Natural killer cell (primary cell): Measurements from ENCODE around the gene ETV2. TPM values are rescaled to one million over a fixed set of nuclear protein-coding genes. Genes with fewer than 3 reads are reported as not detected.

Experiments
- ATAC-seq, 3 donors: fragments of 150-1000 bp in 2 of 3; fragments of 200-7000 bp in 1 of 3; cut with Tn5 transposase; 1 replicate in 1 of 3; 2 replicates in 2 of 3; pipeline ENCODE4 v1.10.0; 2021; ENCODE audit warnings: mild to moderate bottlenecking in 2 of 3, moderate library complexity in 2 of 3
- DNase-seq, 2 donors: peaks; one replicate each; pipeline versions ENCODE4 v3.0.0 to v3.0.0-alpha.2; 2013 to 2021; ENCODE audit warnings: mixed read lengths in 1 of 2
- H3K27ac ChIP-seq: one replicate; pipeline ENCODE4 v1.5.1; 2013; ENCODE audit warnings: mild to moderate bottlenecking, low read length
- H3K27me3 ChIP-seq: one replicate; pipeline ENCODE4 v1.6.1; 2013; ENCODE audit warnings: low read length; ENCODE audit not compliant: control insufficient read depth, insufficient read depth
- H3K36me3 ChIP-seq: one replicate; pipeline ENCODE4 v1.6.1; 2013; ENCODE audit warnings: low read length; ENCODE audit not compliant: control insufficient read depth, insufficient read depth
- H3K4me1 ChIP-seq: one replicate; pipeline ENCODE4 v1.6.1; 2013; ENCODE audit warnings: low read length; ENCODE audit not compliant: control insufficient read depth, insufficient read depth
- H3K4me3 ChIP-seq: one replicate; pipeline ENCODE4 v1.5.1; 2013; ENCODE audit warnings: low read length
- H3K9me3 ChIP-seq: one replicate; pipeline ENCODE4 v1.6.1; 2013; ENCODE audit warnings: low read length; ENCODE audit not compliant: control insufficient read depth, insufficient read depth
- H3K27ac Mint-ChIP-seq, 2 donors: one replicate each; pipeline ENCODE4 v1.8.0; 2022; ENCODE audit warnings: mild to moderate bottlenecking in 2 of 2, mixed read lengths in 2 of 2, moderate library complexity in 1 of 2
- H3K27me3 Mint-ChIP-seq, 2 donors: one replicate each; pipeline ENCODE4 v1.8.0; 2022; ENCODE audit warnings: low read depth in 2 of 2, mixed read lengths in 2 of 2
- H3K36me3 Mint-ChIP-seq: one replicate; pipeline ENCODE4 v1.8.0; 2022; ENCODE audit warnings: mixed read lengths
- H3K4me1 Mint-ChIP-seq, 2 donors: one replicate each; pipeline ENCODE4 v1.8.0; 2022; ENCODE audit warnings: mixed read lengths in 2 of 2
- H3K4me3 Mint-ChIP-seq: one replicate; pipeline ENCODE4 v1.8.0; 2022; ENCODE audit warnings: mild to moderate bottlenecking, moderate library complexity, mixed read lengths
- H3K9me3 Mint-ChIP-seq, 2 donors: one replicate each; pipeline ENCODE4 v1.8.0; 2022; ENCODE audit warnings: mixed read lengths in 2 of 2
- WGBS: methylation state at CpG from one replicate; pipeline ENCODE4 v1.1.7; 2013; ENCODE audit warnings: missing lambda C conversion rate; ENCODE audit not compliant: insufficient coverage; 5-methylcytosine and 5-hydroxymethylcytosine counted together
- intact Hi-C: fragments of 100-400 bp; cut with micrococcal nuclease; formaldehyde crosslinking; loops from one replicate; pipeline ENCODE4 v1.14.2; 2022
- total RNA-seq, 4 donors: library from RNA; stranded (reverse); fragments of 120-200 nt in 1 of 4; gene quantifications; one replicate each; pipeline versions ENCODE4 v1.2.3 to v1.2.4, GENCODE V29; 2013 to 2022
- TF ChIP-seq, protein P1 (sequence below): fragments of 200-600 bp; IDR thresholded peaks from one replicate; pipeline ENCODE4 v1.8.0; 2022; ENCODE audit warnings: antibody characterized with exemption

ETV2 gene
- total RNA-seq, 3 donors from 2014 or later (not counting 1 experiment from before 2014, with no cell fraction given), result 0.48 to 2.0 (median 0.87) TPM

DNA sequence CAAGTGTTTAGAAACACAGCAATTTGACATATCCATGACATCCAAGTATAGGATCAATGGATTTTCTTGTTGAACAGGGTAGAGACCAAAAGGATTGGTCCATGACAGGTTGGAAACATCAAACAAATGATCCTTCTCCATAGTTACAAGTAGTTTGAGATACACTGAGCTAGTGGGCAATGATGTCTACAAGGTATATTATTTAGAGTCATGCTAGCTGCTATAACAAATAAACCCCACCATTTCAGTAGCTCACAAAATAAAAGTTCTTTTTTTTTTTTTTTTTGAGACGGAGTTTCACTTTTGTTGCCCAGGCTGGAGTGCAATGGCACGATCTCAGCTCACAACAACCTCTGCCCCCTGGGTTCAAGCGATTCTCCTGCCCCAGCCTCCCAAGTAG lies 33.9 kb upstream of the ETV2 start:
- no peaks in the 10 kb centered on the region for H3K36me3 ChIP-seq
- peaks cover 7 to 12% of the 10 kb centered on the region in 2 donors for H3K4me1 Mint-ChIP-seq
- no peak for ATAC-seq
- no peaks in the 10 kb centered on the region for H3K9me3 Mint-ChIP-seq
- H3K9me3 ChIP-seq, result no peaks in the 10 kb centered on the region
- H3K4me1 ChIP-seq, result peaks cover 23% of the 10 kb centered on the region
- WGBS, result 71% methylated on average over 2 of the region's 3 CpGs
- no peak overlapping the region for H3K4me3 Mint-ChIP-seq
- H3K36me3 Mint-ChIP-seq, result no peaks in the 10 kb centered on the region
- H3K27ac ChIP-seq, result no peak overlapping the region
- no peaks in the 10 kb centered on the region for H3K27me3 Mint-ChIP-seq
- DNase-seq, result no peak
- TF ChIP-seq, protein P1, sequence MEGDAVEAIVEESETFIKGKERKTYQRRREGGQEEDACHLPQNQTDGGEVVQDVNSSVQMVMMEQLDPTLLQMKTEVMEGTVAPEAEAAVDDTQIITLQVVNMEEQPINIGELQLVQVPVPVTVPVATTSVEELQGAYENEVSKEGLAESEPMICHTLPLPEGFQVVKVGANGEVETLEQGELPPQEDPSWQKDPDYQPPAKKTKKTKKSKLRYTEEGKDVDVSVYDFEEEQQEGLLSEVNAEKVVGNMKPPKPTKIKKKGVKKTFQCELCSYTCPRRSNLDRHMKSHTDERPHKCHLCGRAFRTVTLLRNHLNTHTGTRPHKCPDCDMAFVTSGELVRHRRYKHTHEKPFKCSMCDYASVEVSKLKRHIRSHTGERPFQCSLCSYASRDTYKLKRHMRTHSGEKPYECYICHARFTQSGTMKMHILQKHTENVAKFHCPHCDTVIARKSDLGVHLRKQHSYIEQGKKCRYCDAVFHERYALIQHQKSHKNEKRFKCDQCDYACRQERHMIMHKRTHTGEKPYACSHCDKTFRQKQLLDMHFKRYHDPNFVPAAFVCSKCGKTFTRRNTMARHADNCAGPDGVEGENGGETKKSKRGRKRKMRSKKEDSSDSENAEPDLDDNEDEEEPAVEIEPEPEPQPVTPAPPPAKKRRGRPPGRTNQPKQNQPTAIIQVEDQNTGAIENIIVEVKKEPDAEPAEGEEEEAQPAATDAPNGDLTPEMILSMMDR, result no peak
- H3K27ac Mint-ChIP-seq, result no peak overlapping the region
- H3K27me3 ChIP-seq, result no peaks in the 10 kb centered on the region
- intact Hi-C loops, result no loop called here
- H3K4me3 ChIP-seq, result no peak overlapping the region

DNA sequence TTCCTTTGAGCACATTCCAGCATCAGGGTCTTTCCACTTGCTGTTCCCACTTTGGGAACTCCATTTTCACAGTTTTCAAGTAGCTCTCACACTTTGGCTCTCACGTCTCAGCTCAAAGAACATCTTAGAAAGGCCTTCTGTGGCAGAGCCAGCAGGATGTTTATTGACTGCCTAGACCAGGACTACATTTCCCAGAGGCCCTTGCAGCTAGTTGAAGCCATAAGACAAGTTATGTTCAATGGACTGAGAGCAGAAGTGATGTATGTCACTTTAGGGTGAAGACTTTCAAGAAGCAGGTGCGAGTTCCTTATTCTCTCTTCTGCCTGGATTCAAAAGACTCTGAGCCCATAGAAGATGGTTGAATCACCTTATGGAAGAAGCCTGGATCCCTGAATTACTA lies 33.3 kb upstream of the ETV2 start:
- intact Hi-C loops, result no loop called here

DNA sequence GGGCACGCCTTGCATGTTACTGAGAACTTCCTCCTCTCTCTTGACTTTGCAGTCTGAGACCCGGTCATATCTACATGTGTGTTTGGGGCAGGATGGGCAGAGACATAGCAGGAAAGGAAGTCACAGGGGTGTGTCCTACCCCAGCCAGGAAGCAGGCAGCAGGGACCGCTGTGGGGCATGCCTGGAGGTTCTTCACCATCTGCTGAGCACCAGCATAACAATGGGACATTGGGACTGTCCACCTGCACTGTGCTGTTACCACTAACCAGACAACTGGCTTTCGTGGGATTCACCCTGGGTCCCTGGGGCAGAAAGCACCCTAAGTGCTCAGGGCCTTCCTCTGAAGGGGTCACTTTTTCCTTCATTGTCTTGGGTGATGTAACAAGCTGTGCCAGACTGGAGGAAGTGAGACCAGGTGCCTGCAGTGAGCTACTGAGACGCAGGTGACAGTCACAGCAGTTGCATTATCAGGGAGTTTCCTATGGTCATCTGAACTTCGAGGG lies 31.6 kb upstream of the ETV2 start:
- 40% methylated on average over 6 of the region's 6 CpGs for WGBS
- H3K9me3 ChIP-seq, result no peaks in the 10 kb centered on the region
- TF ChIP-seq, protein P1, result no peak
- H3K27me3 ChIP-seq, result no peaks in the 10 kb centered on the region
- peak in 1 of 2 donors; percentile 47 for DNase-seq
- Mint-ChIP-seq H3K27ac (no peak overlapping the region), H3K27me3 (no peaks in the 10 kb centered on the region), H3K4me3 (no peak overlapping the region), H3K4me1 (peaks cover 10 to 14% of the 10 kb centered on the region in 2 donors), H3K9me3 (no peaks in the 10 kb centered on the region), H3K36me3 (no peaks in the 10 kb centered on the region)
- no peak for ATAC-seq
- H3K27ac ChIP-seq, result peak overlapping the region; percentile 64
- no peak overlapping the region for H3K4me3 ChIP-seq
- H3K4me1 ChIP-seq, result peaks cover 32% of the 10 kb centered on the region
- H3K36me3 ChIP-seq, result no peaks in the 10 kb centered on the region
- intact Hi-C loops, result no loop called here

More for the DNA sequence above, 33.3 kb upstream of the ETV2 start:
- no peak overlapping the region for H3K4me3 ChIP-seq
- Mint-ChIP-seq H3K4me1 (peaks cover 10 to 14% of the 10 kb centered on the region in 2 donors), H3K36me3 (no peaks in the 10 kb centered on the region), H3K27me3 (no peaks in the 10 kb centered on the region), H3K4me3 (no peak overlapping the region), H3K9me3 (no peaks in the 10 kb centered on the region), H3K27ac (no peak overlapping the region)
- no peak for ATAC-seq
- no peaks in the 10 kb centered on the region for H3K36me3 ChIP-seq
- TF ChIP-seq, protein P1, result no peak
- peaks cover 29% of the 10 kb centered on the region for H3K4me1 ChIP-seq
- WGBS, result 80% methylated on average over 2 of the region's 2 CpGs
- H3K27me3 ChIP-seq, result no peaks in the 10 kb centered on the region
- DNase-seq, result peak in 1 of 2 donors; percentile 26
- H3K9me3 ChIP-seq, result no peaks in the 10 kb centered on the region
- H3K27ac ChIP-seq, result no peak overlapping the region

DNA sequence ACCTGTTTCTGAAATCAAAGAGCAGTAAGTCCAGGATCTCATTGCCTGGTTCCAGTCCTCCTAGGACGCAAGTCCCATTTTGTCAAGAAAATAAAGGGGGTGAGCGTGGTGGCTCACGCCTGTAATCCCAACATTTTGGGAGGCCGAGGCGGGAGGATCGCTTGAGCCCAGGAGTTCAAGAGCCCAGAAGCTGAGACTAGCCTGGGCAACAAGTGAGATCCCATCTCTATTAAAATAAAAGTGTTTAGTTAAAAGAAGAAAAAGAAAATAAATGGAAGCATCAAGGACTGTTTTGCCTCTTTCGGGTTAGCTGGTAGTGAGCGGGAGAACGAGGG lies 29.4 kb upstream of the ETV2 start:
- H3K27me3 Mint-ChIP-seq, result no peaks in the 10 kb centered on the region
- peak in 1 of 2 donors; percentile 23 for DNase-seq
- H3K4me3 Mint-ChIP-seq, result peak overlapping the region; percentile 93

More for the DNA sequence above, 29.4 kb upstream of the ETV2 start:
- no peaks in the 10 kb centered on the region for H3K9me3 Mint-ChIP-seq
- peaks cover 9% of the 10 kb centered on the region for H3K36me3 ChIP-seq
- ATAC-seq, result no peak
- H3K27ac Mint-ChIP-seq, result peak overlapping the region; percentile 84 to 93
- no peaks in the 10 kb centered on the region for H3K9me3 ChIP-seq
- 31% methylated on average over 9 of the region's 9 CpGs for WGBS
- TF ChIP-seq, protein P1, result no peak
- peaks cover 32% of the 10 kb centered on the region for H3K4me1 ChIP-seq
- intact Hi-C loops, result loop anchor here (1.0 kb wide), 2 partner anchors 16 to 32 kb away; no protein-coding TSS in a partner anchor
- peak overlapping the region; percentile 12 for H3K27ac ChIP-seq
- H3K4me1 Mint-ChIP-seq, result peaks cover 10 to 14% of the 10 kb centered on the region in 2 donors
- H3K36me3 Mint-ChIP-seq, result no peaks in the 10 kb centered on the region
- no peaks in the 10 kb centered on the region for H3K27me3 ChIP-seq
- H3K4me3 ChIP-seq, result peak overlapping the region; percentile 68
